Rectal smooth muscle tissue (tissue), 1 donor: Measurements from ENCODE around the gene IL1RAP.

Experiments used
- H3K27ac ChIP-seq: one replicate; pipeline ENCODE4 v1.7.0; 2013; ENCODE audit warnings: low read depth, low read length, inconsistent platforms
- H3K27me3 ChIP-seq: one replicate; pipeline ENCODE4 v1.7.0; 2013; ENCODE audit warnings: low read length; ENCODE audit not compliant: control insufficient read depth, insufficient read depth
- H3K36me3 ChIP-seq: one replicate; pipeline ENCODE4 v1.7.0; 2013; ENCODE audit warnings: low read length; ENCODE audit not compliant: control insufficient read depth, insufficient read depth
- H3K4me1 ChIP-seq: one replicate; pipeline ENCODE4 v1.7.0; 2013; ENCODE audit warnings: low read length; ENCODE audit not compliant: control insufficient read depth, insufficient read depth
- H3K4me3 ChIP-seq: one replicate; pipeline ENCODE4 v1.7.0; 2013; ENCODE audit warnings: low read length
- H3K9ac ChIP-seq: one replicate; pipeline ENCODE4 v1.7.0; 2013; ENCODE audit warnings: low read length

Gene IL1RAP

DNA sequence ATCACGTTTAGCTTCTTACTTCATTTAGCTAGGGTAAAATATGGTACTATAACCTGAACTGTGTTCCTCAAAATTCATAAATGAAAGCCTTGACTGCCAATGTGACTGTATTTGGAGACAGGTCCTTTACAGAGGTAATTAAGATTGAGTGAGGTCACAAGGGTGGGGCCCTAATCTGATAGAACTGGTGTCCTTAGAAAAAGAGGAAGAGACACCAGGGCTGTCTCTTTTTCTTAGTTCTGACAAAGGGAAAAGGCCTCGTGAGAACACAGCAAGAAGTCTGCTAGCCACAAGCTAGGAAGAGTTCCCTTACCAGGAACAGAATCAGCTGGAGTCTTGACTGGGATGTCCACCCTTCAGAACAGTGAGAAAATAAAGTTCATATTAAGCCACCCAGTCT is 185.9 kb downstream of the IL1RAP start:
- H3K27me3 ChIP-seq, result no peaks in the 10 kb centered on the region
- no peak overlapping the region for H3K27ac ChIP-seq
- H3K4me1 ChIP-seq, result no peaks in the 10 kb centered on the region
- no peak overlapping the region for H3K9ac ChIP-seq
- no peak overlapping the region for H3K4me3 ChIP-seq
- no peaks in the 10 kb centered on the region for H3K36me3 ChIP-seq

- H3K27me3 ChIP-seq, result no peaks in the 10 kb centered on the region
- H3K9ac ChIP-seq, result no peak overlapping the region
- no peak overlapping the region for H3K27ac ChIP-seq
- H3K4me1 ChIP-seq, result no peaks in the 10 kb centered on the region
- H3K36me3 ChIP-seq, result no peaks in the 10 kb centered on the region
- H3K4me3 ChIP-seq, result no peak overlapping the region
Measured at GRCh38 chr3:190701096-190701532, 187.2 kb downstream of the IL1RAP start.

DNA sequence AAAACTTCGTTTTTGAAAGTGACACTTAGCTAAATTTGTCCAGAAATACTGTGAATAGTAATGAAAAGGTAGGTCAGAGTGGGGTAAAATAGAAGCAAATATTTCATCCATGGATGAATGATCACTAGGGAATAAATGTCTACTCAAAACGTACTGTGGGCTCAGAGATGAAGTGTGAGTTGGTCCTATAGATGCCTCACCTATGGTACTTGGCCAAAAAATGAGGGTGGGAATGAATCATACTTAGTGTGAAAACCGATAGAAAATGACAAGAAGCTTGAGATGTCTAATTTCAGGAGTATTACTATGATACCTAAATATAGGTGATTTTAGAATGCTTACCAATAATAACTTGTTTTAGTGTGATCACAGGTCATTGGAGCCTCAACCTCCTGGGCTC is 192.7 kb downstream of the IL1RAP start:
- Histone ChIP-seq H3K27me3 (no peaks in the 10 kb centered on the region), H3K4me3 (no peak overlapping the region)

More for the DNA sequence above, 192.7 kb downstream of the IL1RAP start:
- H3K9ac ChIP-seq, result no peak overlapping the region
- no peaks in the 10 kb centered on the region for H3K4me1 ChIP-seq
- H3K27ac ChIP-seq, result no peak overlapping the region
- H3K36me3 ChIP-seq, result no peaks in the 10 kb centered on the region
